A673 (cell line): ENCODE data around the gene NELL1. TPM values are rescaled to one million over a fixed set of nuclear protein-coding genes. Genes with fewer than 3 reads are reported as not detected.

ENCODE experiments used
- BruUV-seq: library from RNA; stranded (reverse); fragments of 400-500 nt; replicated peaks from 2 replicates; lab custom pipeline; 2021; lab: Mats Ljungman, UMichigan
- CTCF ChIA-PET: fragments of 300-600 bp; sonication (Branson Sonifier 250); formaldehyde crosslinking; loops from one replicate; lab custom pipeline; 2022; ENCODE audit warnings: antibody characterized with exemption; lab: Charles Lee
- POLR2A ChIA-PET: fragments of 300-600 bp; sonication (Branson Sonifier 250); formaldehyde crosslinking; loops from one replicate; lab custom pipeline; 2022; ENCODE audit warnings: antibody characterized with exemption; ENCODE audit not compliant: low non-redundant PET; lab: Charles Lee
- DNase-seq: peaks from one replicate; pipeline ENCODE4 v3.0.0-alpha.2; 2015; ENCODE audit warnings: low spot score
- H3K27ac ChIP-seq: fragments of 200-600 bp; sonication (generic); 2 replicates; pipeline ENCODE4 v1.5.1; 2016; ENCODE audit warnings: mixed run types, low read depth, mild to moderate bottlenecking, mixed read lengths, antibody characterized with exemption, low read length; ENCODE audit not compliant: poor library complexity, severe bottlenecking
- H3K27me3 ChIP-seq: fragments of 200-600 bp; sonication (generic); replicated peaks from 2 replicates; pipeline ENCODE4 v1.6.1; 2017; ENCODE audit warnings: mixed run types, low read depth, mild to moderate bottlenecking, mixed read lengths, antibody characterized with exemption, low read length; ENCODE audit not compliant: insufficient read depth, poor library complexity
- H3K36me3 ChIP-seq: fragments of 200-600 bp; sonication (generic); 2 replicates; pipeline ENCODE4 v1.6.1; 2016; ENCODE audit warnings: mixed run types, mild to moderate bottlenecking, mixed read lengths, antibody characterized with exemption, low read length; ENCODE audit not compliant: insufficient read depth, poor library complexity, severe bottlenecking
- H3K4me1 ChIP-seq: fragments of 200-600 bp; sonication (generic); 2 replicates; pipeline ENCODE4 v1.6.1; 2017; ENCODE audit warnings: mixed run types, mild to moderate bottlenecking, mixed read lengths, antibody characterized with exemption, low read length; ENCODE audit not compliant: insufficient read depth, poor library complexity, severe bottlenecking
- H3K4me3 ChIP-seq: fragments of 200-600 bp; sonication (generic); 2 replicates; pipeline ENCODE4 v1.5.1; 2016; ENCODE audit warnings: low read depth, mixed run types, mild to moderate bottlenecking, mixed read lengths, low read length; ENCODE audit not compliant: poor library complexity, severe bottlenecking
- H3K9me3 ChIP-seq: fragments of 200-600 bp; sonication (generic); 2 replicates; pipeline ENCODE4 v1.6.1; 2016; ENCODE audit warnings: mixed run types, low read depth, mild to moderate bottlenecking, mixed read lengths, antibody characterized with exemption, low read length; ENCODE audit not compliant: poor library complexity, severe bottlenecking
- EZH2 ChIP-seq: fragments of 200-600 bp; sonication (generic); IDR thresholded peaks from 2 replicates; pipeline ENCODE4 v1.6.1; 2017; ENCODE audit warnings: borderline replicate concordance, low read depth, mild to moderate bottlenecking, mixed read lengths, antibody characterized with exemption, low read length; ENCODE audit not compliant: poor library complexity, severe bottlenecking
- intact Hi-C: fragments of 100-400 bp; cut with micrococcal nuclease; formaldehyde crosslinking; loops from one replicate; pipeline ENCODE4 v1.10.0; 2022; ENCODE audit not compliant: unreplicated experiment
- total RNA-seq: library from RNA; stranded (reverse); gene quantifications from 2 replicates; pipeline ENCODE4 v1.2.3, GENCODE V29; 2021
- TF ChIP-seq, protein P1 (sequence below): fragments of 300-800, 200-600 bp; sonication (generic); conservative IDR thresholded peaks from 2 replicates; pipeline ENCODE4 v1.5.1; 2017; ENCODE audit warnings: low read depth, mild to moderate bottlenecking, antibody characterized with exemption, low read length, moderate library complexity, mixed read lengths

Gene NELL1
- total RNA-seq, 1 experiment from 2014 or later = 0.32 TPM

DNA sequence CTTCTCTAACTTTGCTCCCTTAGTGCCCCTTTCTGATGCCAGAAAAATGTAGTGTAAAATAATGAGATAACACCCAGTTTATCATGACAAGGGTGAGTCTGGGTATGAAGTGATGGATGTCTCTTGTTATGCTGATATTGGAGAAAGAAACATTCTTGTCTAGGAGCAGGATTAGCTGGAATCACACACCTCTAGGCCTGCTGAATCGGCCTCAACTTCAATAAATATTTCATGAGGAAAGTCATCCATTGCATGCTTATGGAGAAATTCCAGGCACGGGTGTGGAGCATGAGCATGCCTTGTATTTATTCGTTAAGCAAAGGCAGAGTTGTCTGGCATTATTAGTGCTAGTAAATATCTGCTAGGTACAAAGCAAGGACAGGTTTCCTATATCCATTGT lies 113.4 kb downstream of the NELL1 start:
- BruUV-seq = no TSS peak
- CTCF ChIA-PET = no interaction called here

DNA sequence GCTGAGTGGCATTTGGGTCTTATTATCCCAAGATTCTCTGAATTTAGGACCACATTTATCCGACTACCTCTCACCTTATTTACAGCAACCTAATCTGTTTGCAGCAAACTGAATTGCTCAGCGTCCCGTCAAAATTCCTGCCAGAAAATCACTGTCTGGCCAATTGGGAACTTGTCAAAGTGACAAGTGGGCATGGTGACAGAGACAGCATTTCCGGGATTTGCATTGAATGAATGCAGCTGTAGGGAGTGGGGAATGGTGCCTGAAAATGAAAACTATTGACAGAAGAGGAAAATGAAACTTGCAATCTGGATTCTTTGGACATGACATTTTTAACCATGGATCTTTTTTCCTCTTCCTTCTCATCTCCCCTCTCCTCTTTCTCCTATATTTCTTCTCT lies 113.8 kb downstream of the NELL1 start:
- BruUV-seq = no TSS peak
- Histone ChIP-seq H3K9me3 (no peaks in the 10 kb centered on the region), H3K36me3 (no peaks in the 10 kb centered on the region), H3K4me1 (no peaks in the 10 kb centered on the region), H3K27ac (no peak overlapping the region), H3K27me3 (no peaks in the 10 kb centered on the region), H3K4me3 (no peak overlapping the region)
- ChIA-PET CTCF (no interaction called here), POLR2A (no interaction called here)
- TF ChIP-seq, protein P1, sequence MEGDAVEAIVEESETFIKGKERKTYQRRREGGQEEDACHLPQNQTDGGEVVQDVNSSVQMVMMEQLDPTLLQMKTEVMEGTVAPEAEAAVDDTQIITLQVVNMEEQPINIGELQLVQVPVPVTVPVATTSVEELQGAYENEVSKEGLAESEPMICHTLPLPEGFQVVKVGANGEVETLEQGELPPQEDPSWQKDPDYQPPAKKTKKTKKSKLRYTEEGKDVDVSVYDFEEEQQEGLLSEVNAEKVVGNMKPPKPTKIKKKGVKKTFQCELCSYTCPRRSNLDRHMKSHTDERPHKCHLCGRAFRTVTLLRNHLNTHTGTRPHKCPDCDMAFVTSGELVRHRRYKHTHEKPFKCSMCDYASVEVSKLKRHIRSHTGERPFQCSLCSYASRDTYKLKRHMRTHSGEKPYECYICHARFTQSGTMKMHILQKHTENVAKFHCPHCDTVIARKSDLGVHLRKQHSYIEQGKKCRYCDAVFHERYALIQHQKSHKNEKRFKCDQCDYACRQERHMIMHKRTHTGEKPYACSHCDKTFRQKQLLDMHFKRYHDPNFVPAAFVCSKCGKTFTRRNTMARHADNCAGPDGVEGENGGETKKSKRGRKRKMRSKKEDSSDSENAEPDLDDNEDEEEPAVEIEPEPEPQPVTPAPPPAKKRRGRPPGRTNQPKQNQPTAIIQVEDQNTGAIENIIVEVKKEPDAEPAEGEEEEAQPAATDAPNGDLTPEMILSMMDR = no peak
- no peak for TF ChIP-seq EZH2
- intact Hi-C loops = no loop called here
- no peak for DNase-seq

More for the DNA sequence above, 113.4 kb downstream of the NELL1 start:
- no peak overlapping the region for H3K27ac ChIP-seq
- no peaks in the 10 kb centered on the region for H3K27me3 ChIP-seq
- H3K4me3 ChIP-seq = no peak overlapping the region
- intact Hi-C loops = no loop called here
- H3K36me3 ChIP-seq = no peaks in the 10 kb centered on the region
- DNase-seq = no peak
- no peaks in the 10 kb centered on the region for H3K4me1 ChIP-seq
- TF ChIP-seq, protein P1 = no peak
- no peak for TF ChIP-seq EZH2
- H3K9me3 ChIP-seq = no peaks in the 10 kb centered on the region
- POLR2A ChIA-PET = no interaction called here

DNA sequence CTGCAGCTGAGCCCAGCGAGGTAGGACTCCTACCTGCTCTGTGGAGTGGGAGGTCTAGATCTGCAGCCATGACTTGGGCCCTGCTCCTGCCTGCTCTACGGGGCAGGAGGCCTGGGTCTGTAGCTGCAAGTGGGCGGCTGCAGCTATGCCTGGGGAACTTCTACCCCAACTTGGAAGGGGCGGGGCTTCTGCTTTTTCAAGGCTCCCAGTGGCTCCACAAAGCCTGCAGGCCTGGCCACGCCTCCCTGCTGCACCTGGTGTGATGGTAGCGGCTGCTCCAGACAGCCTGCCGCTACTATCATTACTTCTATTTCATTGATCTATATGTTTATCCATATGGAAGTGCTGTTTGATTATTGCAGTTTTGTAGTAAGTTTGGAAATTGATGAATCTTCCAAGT lies 121.2 kb downstream of the NELL1 start:
- Histone ChIP-seq H3K27ac (no peak overlapping the region), H3K4me3 (no peak overlapping the region), H3K4me1 (no peaks in the 10 kb centered on the region), H3K36me3 (no peaks in the 10 kb centered on the region), H3K9me3 (no peaks in the 10 kb centered on the region), H3K27me3 (no peaks in the 10 kb centered on the region)
- POLR2A ChIA-PET = no interaction called here
- no peak for TF ChIP-seq EZH2
- TF ChIP-seq, protein P1 = no peak
- intact Hi-C loops = no loop called here
- CTCF ChIA-PET = no interaction called here
- no TSS peak for BruUV-seq
- DNase-seq = no peak
